GM12892 (cell line): Measurements from ENCODE around the gene NHS. TPM values are rescaled to one million over a fixed set of nuclear protein-coding genes. Genes with fewer than 3 reads are reported as not detected.

Experiments used
- DNase-seq: peaks from one replicate; pipeline ENCODE4 v3.0.0; 2011; ENCODE audit not compliant: insufficient read length
- FAIRE-seq: peaks from 2 replicates; lab custom pipeline; 2011; peaks lifted over from hg19 to GRCh38; lab: Jason Lieb, UNC
- POLR2A ChIP-seq: IDR thresholded peaks from 2 replicates; pipeline ENCODE4 v1.6.1; 2011; ENCODE audit warnings: low read depth, low read length, control low read depth
- POLR2AphosphoS5 ChIP-seq: IDR thresholded peaks from 2 replicates; pipeline ENCODE4 v1.6.1; 2011; ENCODE audit warnings: low read depth, low read length, control low read depth
- TAF1 ChIP-seq: IDR thresholded peaks from 2 replicates; pipeline ENCODE4 v1.6.1; 2011; ENCODE audit warnings: low read depth, mild to moderate bottlenecking, control low read depth, low read length, borderline replicate concordance
- polyA plus RNA-seq: library from polyadenylated mRNA; unstranded; fragments of >200 nt; gene quantifications from one replicate; pipeline ENCODE4 v1.2.1, GENCODE V29; 2012; ENCODE audit warnings: missing spikeins, inconsistent platforms; ENCODE audit not compliant: missing spikeins

NHS gene
- polyA plus RNA-seq, result 0.02 TPM

DNA sequence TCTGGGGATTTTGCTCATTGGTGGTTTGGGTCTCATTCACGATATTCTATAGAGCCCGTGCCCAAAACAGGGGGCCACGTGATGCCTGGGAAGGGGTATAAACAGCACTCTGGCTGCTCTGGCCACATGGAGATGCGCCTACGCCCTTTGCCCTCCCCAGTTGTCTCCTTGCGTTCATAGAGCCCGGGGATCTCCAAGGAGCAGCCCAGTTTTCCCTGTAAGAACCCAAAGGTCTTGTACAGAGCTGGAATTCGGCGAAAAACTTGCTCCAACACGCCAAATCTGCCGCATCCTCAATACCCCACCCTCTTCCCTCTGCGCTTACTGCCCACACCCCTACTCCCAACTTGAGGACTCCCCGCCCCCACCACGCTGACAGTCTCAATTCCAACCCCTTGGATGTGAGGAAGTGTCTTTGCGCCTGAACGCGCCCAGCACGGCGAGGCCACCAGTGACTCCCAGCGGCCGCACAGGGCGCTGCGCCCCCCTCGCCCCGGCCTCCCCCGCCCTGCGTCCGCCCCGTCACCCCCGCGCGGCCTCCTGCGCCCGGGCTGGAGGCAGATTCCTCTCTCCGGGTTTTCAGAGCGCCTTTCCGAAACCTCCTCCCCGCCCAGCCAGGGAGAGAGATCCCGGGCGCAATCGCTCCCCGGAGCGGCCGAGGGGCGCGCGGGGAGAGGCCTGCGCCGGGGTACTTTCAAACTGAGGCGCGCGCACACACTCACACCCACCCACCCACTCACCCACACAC is at the start of gene NHS:
NHS (plus strand) TSS at position 582 of the 748 bp plus-strand sequence. CDS start 558 bp downstream, outside the sequence.
- TF ChIP-seq TAF1, result no peak
- no peak for TF ChIP-seq POLR2A
- no peak for TF ChIP-seq POLR2AphosphoS5
- no peak for FAIRE-seq
- DNase-seq, result peak; percentile 20

DNA sequence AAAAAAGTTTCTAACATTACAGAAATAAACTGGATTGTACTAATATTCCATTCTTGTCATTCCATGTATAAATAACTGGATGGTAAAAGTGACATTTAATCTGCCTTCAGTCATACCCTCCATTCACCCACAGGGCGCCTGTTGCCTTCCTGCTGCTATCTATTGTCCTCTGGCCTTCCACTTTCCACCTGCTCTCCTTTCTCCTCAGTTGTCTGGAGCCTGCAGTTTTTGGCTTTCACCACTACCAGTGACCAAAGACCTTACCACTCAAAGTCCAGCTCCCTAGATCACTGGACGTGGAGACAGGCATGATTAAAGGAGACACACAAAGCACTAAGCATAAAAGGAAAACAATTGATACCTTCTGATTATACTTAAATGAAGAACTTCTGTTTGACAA is 46.2 kb upstream of the NHS start:
- no peak for TF ChIP-seq POLR2A
- no peak for DNase-seq
- no peak for FAIRE-seq

DNA sequence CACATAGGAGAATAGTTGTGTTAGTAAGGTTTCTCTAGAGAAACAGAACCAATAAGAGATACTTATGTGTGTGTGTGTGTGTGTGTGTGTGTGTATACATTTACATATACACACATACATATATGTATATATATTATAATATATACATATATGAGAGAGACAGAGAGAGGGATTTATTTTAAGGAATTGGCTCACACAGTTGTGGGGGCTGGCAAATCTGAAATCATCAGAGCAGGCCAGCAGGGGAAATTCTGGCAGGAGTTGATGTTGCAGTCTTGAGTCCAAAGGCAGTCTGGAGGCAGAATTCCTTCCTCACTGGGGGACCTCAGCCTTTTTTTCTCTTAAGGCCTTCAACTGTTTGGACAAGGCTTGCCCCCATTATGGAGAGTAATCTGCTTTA is 38.6 kb upstream of the NHS start:
- no peak for FAIRE-seq
- no peak for TF ChIP-seq POLR2AphosphoS5
- TF ChIP-seq POLR2A, result no peak
- no peak for TF ChIP-seq TAF1
- DNase-seq, result no peak

DNA sequence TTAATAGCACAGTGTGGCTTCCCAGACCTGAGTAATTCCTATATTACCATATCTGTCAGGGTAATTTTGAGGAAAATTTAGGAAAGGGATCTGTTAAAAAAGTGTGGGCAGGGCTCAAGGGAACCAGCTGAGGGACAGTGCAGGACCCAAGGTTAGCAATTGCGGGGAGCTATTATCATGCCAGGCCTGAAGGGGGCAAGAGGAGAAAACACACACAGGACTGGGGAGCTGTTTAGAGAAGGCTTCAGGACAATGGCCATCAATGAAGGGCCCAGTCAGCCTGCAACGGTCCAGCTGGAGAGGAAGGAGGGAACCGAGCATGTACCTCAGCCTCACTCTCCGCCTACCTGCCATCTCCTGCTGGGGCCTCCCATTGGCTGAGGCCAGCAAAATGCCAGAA is 19.0 kb upstream of the NHS start:
- DNase-seq (no peak), FAIRE-seq (no peak)
- no peak for TF ChIP-seq POLR2AphosphoS5
- TF ChIP-seq POLR2A, result no peak
- no peak for TF ChIP-seq TAF1

DNA sequence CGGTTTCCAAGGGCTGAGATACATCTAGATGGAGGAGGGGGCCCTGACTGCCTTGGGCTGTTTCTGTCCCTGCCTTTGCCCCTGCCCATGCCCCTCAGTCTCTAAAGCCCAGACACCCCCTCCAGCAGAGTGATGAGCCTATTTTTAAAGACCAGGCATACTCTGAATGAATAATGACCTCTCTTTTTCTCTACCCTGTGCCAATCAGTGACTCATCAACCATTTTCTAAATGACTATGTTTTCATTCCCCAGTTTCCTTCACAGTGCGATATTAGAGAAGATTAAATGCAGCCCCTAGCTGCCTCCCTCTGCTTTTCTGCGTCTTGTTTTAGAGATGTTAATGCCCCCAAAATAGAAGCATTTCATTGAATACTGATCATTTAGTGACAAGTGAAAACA is 15.5 kb upstream of the NHS start:
- TF ChIP-seq POLR2A (no peak), TAF1 (no peak), POLR2AphosphoS5 (no peak)
- DNase-seq (no peak), FAIRE-seq (no peak)

DNA sequence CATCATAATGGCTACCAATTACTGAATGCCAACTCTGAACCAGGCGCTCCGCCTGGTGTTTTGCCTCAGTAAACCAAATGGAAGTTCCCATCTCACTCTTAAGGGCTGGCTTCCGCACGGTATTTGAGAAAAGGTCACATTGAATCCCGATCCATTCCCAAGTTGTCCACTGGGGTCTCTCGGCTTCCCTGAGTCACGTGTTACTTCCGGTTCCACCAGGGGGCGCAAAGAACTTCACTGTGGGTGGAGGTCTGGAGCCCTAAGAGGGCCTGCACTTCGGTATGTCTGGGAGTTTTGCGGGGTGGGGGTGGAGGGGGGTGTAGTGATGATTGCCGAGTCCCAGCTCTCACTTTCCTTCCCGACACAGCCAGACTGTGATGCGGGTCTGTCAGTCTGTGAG is 13.4 kb upstream of the NHS start:
- DNase-seq (no peak), FAIRE-seq (no peak)
- no peak for TF ChIP-seq POLR2AphosphoS5
- no peak for TF ChIP-seq POLR2A

- no peak for DNase-seq
- FAIRE-seq, result no peak
- TF ChIP-seq TAF1 (no peak), POLR2A (no peak), POLR2AphosphoS5 (no peak)
Measured at GRCh38 chrX:17368002-17368401, 7.0 kb upstream of the NHS start.

GRCh38 chrX:17369309-17369708 is 5.7 kb upstream of the NHS start:
- DNase-seq, result no peak
- FAIRE-seq, result no peak
- no peak for TF ChIP-seq TAF1
- TF ChIP-seq POLR2AphosphoS5, result no peak
- no peak for TF ChIP-seq POLR2A

- FAIRE-seq (no peak), DNase-seq (no peak)
- no peak for TF ChIP-seq POLR2A
- TF ChIP-seq POLR2AphosphoS5, result no peak
- no peak for TF ChIP-seq TAF1
Measured at GRCh38 chrX:17370191-17370590, 4.8 kb upstream of the NHS start.

- DNase-seq (no peak), FAIRE-seq (no peak)
- TF ChIP-seq POLR2A (no peak), POLR2AphosphoS5 (no peak), TAF1 (no peak)
Measured at GRCh38 chrX:17372052-17372451, 2.9 kb upstream of the NHS start.

DNA sequence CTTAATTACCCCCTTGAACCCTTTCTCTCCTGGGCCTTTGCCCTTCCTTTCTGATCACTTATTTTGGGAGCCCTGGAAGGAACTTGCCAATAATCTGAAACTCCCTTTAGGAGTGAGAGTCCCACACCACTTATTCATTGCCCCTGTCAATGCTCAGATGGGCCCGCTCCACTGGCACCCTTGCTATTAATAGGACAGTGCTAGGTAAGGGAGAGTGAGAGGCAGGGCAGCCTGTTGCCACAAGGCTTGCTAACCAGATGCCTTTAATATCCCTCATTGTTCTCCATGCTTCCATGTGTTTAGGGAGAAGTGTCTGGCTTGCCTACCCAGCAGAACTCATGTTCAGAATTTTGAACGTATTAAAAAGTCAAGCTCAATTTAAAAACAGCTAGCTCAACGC is 1.7 kb upstream of the NHS start:
- no peak for DNase-seq
- FAIRE-seq, result no peak
- TF ChIP-seq POLR2A (no peak), TAF1 (no peak), POLR2AphosphoS5 (no peak)

GRCh38 chrX:17375367-17375636 is 302 bp downstream of the NHS start:
- DNase-seq, result no peak
- TF ChIP-seq POLR2AphosphoS5 (no peak), POLR2A (no peak)
- no peak for FAIRE-seq

DNA sequence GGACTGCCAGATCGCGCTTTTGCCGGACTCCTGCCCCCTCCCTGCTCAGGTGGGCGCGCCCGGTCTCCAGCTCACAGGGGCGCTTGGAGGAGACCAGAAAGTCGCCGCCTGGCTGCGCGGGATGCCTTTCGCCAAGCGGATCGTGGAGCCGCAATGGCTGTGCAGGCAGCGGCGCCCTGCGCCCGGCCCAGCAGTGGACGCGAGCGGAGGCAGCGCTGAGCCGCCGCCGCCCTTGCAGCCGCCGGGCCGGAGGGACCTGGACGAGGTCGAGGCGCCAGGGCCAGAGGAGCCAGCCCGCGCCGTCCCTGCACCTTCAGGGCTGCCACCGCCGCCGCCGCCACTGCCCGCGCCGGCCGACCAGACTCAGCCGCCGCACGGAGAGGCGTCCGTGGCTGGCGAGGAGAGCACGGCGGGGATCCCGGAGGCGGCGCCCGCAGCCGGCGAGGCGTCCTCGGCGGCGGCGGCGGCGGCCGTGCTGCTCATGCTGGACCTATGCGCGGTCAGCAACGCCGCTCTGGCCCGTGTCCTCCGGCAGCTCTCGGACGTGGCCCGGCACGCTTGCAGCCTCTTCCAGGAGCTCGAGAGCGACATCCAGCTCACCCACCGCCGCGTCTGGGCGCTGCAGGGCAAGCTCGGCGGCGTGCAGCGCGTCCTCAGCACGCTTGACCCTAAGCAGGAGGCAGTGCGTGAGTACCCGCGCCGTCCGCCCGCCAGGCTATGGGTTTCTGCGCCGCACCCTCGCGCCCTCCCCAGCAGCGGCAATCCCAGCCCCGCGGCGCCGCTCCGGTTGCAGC is 834 bp downstream of the NHS start:
- FAIRE-seq (no peak), DNase-seq (no peak)
- TF ChIP-seq POLR2AphosphoS5 (no peak), POLR2A (no peak), TAF1 (no peak)
